BJ (cell line): ENCODE results near the gene PUSL1. TPM values are rescaled to one million over a fixed set of nuclear protein-coding genes. Genes with fewer than 3 reads are reported as not detected.

ENCODE experiments used
- CTCF ChIA-PET: fragments of 350-600 bp; formaldehyde crosslinking; extraction: SDS; loops from one replicate; lab custom pipeline; 2021; ENCODE audit warnings: antibody characterized with exemption, inconsistent platforms; lab: Yijun Ruan, JAX
- POLR2A ChIA-PET: fragments of 300-600 bp; sonication (Branson Sonifier 250); formaldehyde crosslinking; extraction: SDS; loops from one replicate; lab custom pipeline; 2021; ENCODE audit warnings: antibody characterized with exemption; lab: Charles Lee
- DNase-seq: peaks from one replicate; pipeline ENCODE4 v3.0.0-alpha.2; 2011; ENCODE audit warnings: low read depth
- H3K27me3 ChIP-seq: 2 replicates; pipeline ENCODE4 v1.6.0; 2011; ENCODE audit warnings: low read length; ENCODE audit not compliant: control insufficient read depth, insufficient read depth
- H3K36me3 ChIP-seq: 2 replicates; pipeline ENCODE4 v1.5.1; 2011; ENCODE audit warnings: low read length; ENCODE audit not compliant: control insufficient read depth, insufficient read depth
- H3K4me3 ChIP-seq: 2 replicates; pipeline ENCODE4 v1.5.1; 2011; ENCODE audit warnings: low read depth, mild to moderate bottlenecking, control low read depth, low read length
- CTCF ChIP-seq: IDR thresholded peaks from 2 replicates; pipeline ENCODE4 v1.5.1; 2011; ENCODE audit warnings: low read depth, mild to moderate bottlenecking, control low read depth, inconsistent platforms, low read length, moderate library complexity; ENCODE audit not compliant: insufficient read depth
- polyA plus RNA-seq: library from polyadenylated mRNA; depleted of rRNA; stranded (reverse); fragments of >200 nt; gene quantifications from 2 replicates; pipeline ENCODE4 v1.2.3, GENCODE V29; 2011

PUSL1 gene
- polyA plus RNA-seq, 1 experiment, result 18.2 TPM

- no peak for DNase-seq
- H3K36me3 ChIP-seq, result no peaks in the 10 kb centered on the region
- H3K27me3 ChIP-seq, result no peaks in the 10 kb centered on the region
- no peak overlapping the region for H3K4me3 ChIP-seq
- ChIA-PET POLR2A (no interaction called here), CTCF (interaction anchor here (0.7 to 1.2 kb wide), 2 partner anchors 13 to 161 kb away, joined by 3 read pairs; no protein-coding TSS in a partner anchor)
- TF ChIP-seq CTCF, result no peak
Measured at GRCh38 chr1:1282998-1283397, 25.4 kb upstream of the PUSL1 start.

DNA sequence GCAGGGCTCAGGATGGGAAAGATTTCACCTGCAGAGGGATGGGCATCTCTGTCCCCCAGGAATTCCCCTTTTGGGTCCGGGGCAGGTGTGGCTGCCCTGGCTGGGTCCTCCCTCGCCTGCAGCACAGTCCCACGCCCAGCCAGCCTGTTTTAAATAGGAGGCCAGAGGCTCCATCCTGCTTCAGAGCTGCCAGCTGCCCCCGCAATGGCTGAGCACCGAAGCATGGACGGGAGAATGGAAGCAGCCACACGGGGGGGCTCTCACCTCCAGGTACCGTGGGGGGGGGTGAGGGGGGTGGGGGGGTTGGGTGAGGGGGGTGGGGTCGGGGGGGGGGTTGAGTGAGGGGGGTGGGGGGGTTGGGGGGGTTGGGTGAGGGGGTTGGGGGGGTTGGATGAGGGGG is 24.6 kb upstream of the PUSL1 start:
- no peaks in the 10 kb centered on the region for H3K36me3 ChIP-seq
- H3K27me3 ChIP-seq, result no peaks in the 10 kb centered on the region
- ChIA-PET CTCF (interaction anchor here (0.7 to 1.2 kb wide), 2 partner anchors 12 to 162 kb away, joined by 3 read pairs; no protein-coding TSS in a partner anchor), POLR2A (no interaction called here)
- no peak for DNase-seq
- H3K4me3 ChIP-seq, result no peak overlapping the region
- no peak for TF ChIP-seq CTCF

- H3K36me3 ChIP-seq, result no peaks in the 10 kb centered on the region
- ChIA-PET CTCF (interaction anchor here (0.7 to 1.2 kb wide), 2 partner anchors 20 to 162 kb away, joined by 3 to 4 read pairs; no protein-coding TSS in a partner anchor), POLR2A (no interaction called here)
- H3K27me3 ChIP-seq, result no peaks in the 10 kb centered on the region
- TF ChIP-seq CTCF, result no peak
- H3K4me3 ChIP-seq, result no peak overlapping the region
- no peak for DNase-seq
Measured at GRCh38 chr1:1284221-1285101, 23.9 kb upstream of the PUSL1 start.

GRCh38 chr1:1285102-1285571 is 23.3 kb upstream of the PUSL1 start:
- TF ChIP-seq CTCF, result no peak
- CTCF ChIA-PET, result interaction anchor here (0.7 to 1.2 kb wide), 2 partner anchors 20 to 163 kb away, joined by 3 to 4 read pairs; no protein-coding TSS in a partner anchor
- DNase-seq, result no peak
- no peak overlapping the region for H3K4me3 ChIP-seq
- no peaks in the 10 kb centered on the region for H3K27me3 ChIP-seq
- no peaks in the 10 kb centered on the region for H3K36me3 ChIP-seq
- POLR2A ChIA-PET, result no interaction called here

- no peak for DNase-seq
- no peak overlapping the region for H3K4me3 ChIP-seq
- TF ChIP-seq CTCF, result no peak
- H3K36me3 ChIP-seq, result no peaks in the 10 kb centered on the region
- POLR2A ChIA-PET, result no interaction called here
- H3K27me3 ChIP-seq, result no peaks in the 10 kb centered on the region
- CTCF ChIA-PET, result interaction anchor here (1.0 kb wide), 1 partner anchor 20 kb away, joined by 3 read pairs; no protein-coding TSS in a partner anchor
Measured at GRCh38 chr1:1285611-1286311, 22.6 kb upstream of the PUSL1 start.
